Lung (tissue), 12 donors: ENCODE results near the gene WRNIP1. TPM values are rescaled to one million over a fixed set of nuclear protein-coding genes. Genes with fewer than 3 reads are reported as not detected.

Experiments
- ATAC-seq: fragments of 200-7000 bp; cut with Tn5 transposase; one replicate; pipeline ENCODE4 v1.9.1; 2020; ENCODE audit warnings: moderate number of reproducible peaks; ENCODE audit not compliant: insufficient read depth, low FRiP score
- DNase-seq, 3 donors: peaks; one replicate each; pipeline ENCODE4 v3.0.0-alpha.2; 2013 to 2017
- H3K27ac ChIP-seq, 2 donors: one replicate each; pipeline ENCODE4 v1.5.1; 2013; ENCODE audit warnings: mild to moderate bottlenecking in 2 of 2, moderate library complexity in 2 of 2, control low read depth in 1 of 2, inconsistent platforms in 1 of 2, low read depth in 1 of 2, low read length in 1 of 2
- H3K27me3 ChIP-seq, 3 donors: one replicate each; pipeline ENCODE4 v1.5.1; 2013; ENCODE audit warnings: low read length in 2 of 3; ENCODE audit not compliant: control insufficient read depth in 3 of 3, insufficient read depth in 3 of 3
- H3K36me3 ChIP-seq, 4 donors: one replicate each; pipeline ENCODE4 v1.5.1; 2013; ENCODE audit warnings: low read length in 4 of 4, mild to moderate bottlenecking in 1 of 4, moderate library complexity in 1 of 4; ENCODE audit not compliant: control insufficient read depth in 4 of 4, insufficient read depth in 4 of 4
- H3K4me1 ChIP-seq, 5 donors: one replicate each; pipeline ENCODE4 v1.5.1; 2013; ENCODE audit warnings: low read length in 5 of 5, mild to moderate bottlenecking in 2 of 5, moderate library complexity in 1 of 5; ENCODE audit not compliant: control insufficient read depth in 5 of 5, insufficient read depth in 5 of 5
- H3K4me3 ChIP-seq: one replicate; pipeline ENCODE4 v1.5.1; 2013; ENCODE audit warnings: mild to moderate bottlenecking, control low read depth, moderate library complexity
- H3K9ac ChIP-seq, 2 donors: one replicate each; pipeline ENCODE4 v1.5.1; 2013; ENCODE audit warnings: low read length in 2 of 2, control low read depth in 1 of 2; ENCODE audit not compliant: insufficient read depth in 1 of 2
- H3K9me3 ChIP-seq, 4 donors: one replicate each; pipeline ENCODE4 v1.5.1; 2013; ENCODE audit warnings: low read length in 3 of 4, mild to moderate bottlenecking in 1 of 4, moderate library complexity in 1 of 4; ENCODE audit not compliant: control insufficient read depth in 4 of 4, insufficient read depth in 3 of 4
- CTCF ChIP-seq: IDR thresholded peaks from 2 replicates; pipeline ENCODE4 v1.5.1; 2012; ENCODE audit warnings: mild to moderate bottlenecking; ENCODE audit errors: control extremely low read depth, extremely low read depth
- WGBS, 2 donors: extraction: QIAGEN DNeasy Blood & Tissue Kit; methylation state at CpG; one replicate each; pipeline ENCODE4 v1.1.7; 2013; 5-methylcytosine and 5-hydroxymethylcytosine counted together
- polyA plus RNA-seq, 2 donors: library from polyadenylated mRNA; stranded (reverse); fragments of 200-250 nt; gene quantifications; one replicate each; pipeline ENCODE4 v1.2.1, GENCODE V29; 2013
- total RNA-seq, 2 donors: library from RNA; depleted of rRNA in 1 of 2; stranded (reverse); fragments of >200 nt in 1 of 2; gene quantifications; one replicate each; pipeline ENCODE4 v1.2.1, GENCODE V29; 2014 to 2021
- donor health status: control.
- donor health status: control.
- donor health status: Bipolar disorder and iron deficiency.
- donor health status: healthy.
- donor health status: DM: yes; HTN: yes; CAD: no.

WRNIP1 gene
- total and polyA plus RNA-seq, 4 donors, result 36.8 to 56.0 (median 42.7) TPM

GRCh38 chr6:2802521-2803060, 37.4 kb downstream of the WRNIP1 start:
- DNase-seq (no peak), ATAC-seq (no peak)
- Histone ChIP-seq H3K9ac (no peak overlapping the region), H3K9me3 (no peaks in the 10 kb centered on the region), H3K27ac (no peak overlapping the region), H3K4me1 (peaks cover 0 to 34% (median 0%) of the 10 kb centered on the region in 5 donors), H3K36me3 (no peaks in the 10 kb centered on the region), H3K27me3 (no peaks in the 10 kb centered on the region), H3K4me3 (no peak overlapping the region)
- TF ChIP-seq CTCF, result no peak
- 94 to 95% methylated on average over 8 of the region's 8 CpGs for WGBS, 2 donors

GRCh38 chr6:2803731-2804429, 38.7 kb downstream of the WRNIP1 start:
- WGBS, 2 donors, result 73 to 85% methylated on average over 7 of the region's 7 CpGs
- H3K27ac ChIP-seq, result no peak overlapping the region
- peaks cover 0 to 29% (median 0%) of the 10 kb centered on the region in 5 donors for H3K4me1 ChIP-seq
- H3K27me3 ChIP-seq, result no peaks in the 10 kb centered on the region
- no peak for TF ChIP-seq CTCF
- H3K4me3 ChIP-seq, result no peak overlapping the region
- DNase-seq (no peak), ATAC-seq (no peak)
- H3K9me3 ChIP-seq, result no peaks in the 10 kb centered on the region
- no peak overlapping the region for H3K9ac ChIP-seq
- no peaks in the 10 kb centered on the region for H3K36me3 ChIP-seq

DNA sequence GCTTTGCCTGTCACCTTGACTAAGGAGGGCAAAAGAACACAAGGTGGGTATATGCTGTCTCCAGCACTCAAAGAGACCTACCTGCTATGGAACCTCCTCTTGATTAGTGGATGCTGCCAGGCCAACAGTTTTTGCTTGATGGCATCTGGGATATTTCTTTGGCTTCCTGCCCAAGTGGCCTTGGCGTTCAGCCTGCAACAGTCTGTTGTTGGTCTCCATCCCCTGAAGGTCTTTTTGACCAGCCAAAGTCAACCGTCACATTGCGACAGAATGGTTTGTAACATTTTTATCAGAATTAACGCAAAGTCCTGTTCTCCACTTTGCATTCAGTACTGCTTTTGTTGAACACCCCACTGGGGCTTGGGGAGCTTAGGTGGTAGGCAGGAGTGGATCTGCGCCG, 39.3 kb downstream of the WRNIP1 start:
- H3K4me3 ChIP-seq, result no peak overlapping the region
- no peak for ATAC-seq
- H3K4me1 ChIP-seq, result peaks cover 0 to 31% (median 0%) of the 10 kb centered on the region in 5 donors
- 52 to 68% methylated on average over 6 of the region's 6 CpGs for WGBS, 2 donors
- TF ChIP-seq CTCF, result no peak
- no peak for DNase-seq
- H3K27me3 ChIP-seq, result no peaks in the 10 kb centered on the region
- H3K27ac ChIP-seq, result no peak overlapping the region
- H3K9me3 ChIP-seq, result no peaks in the 10 kb centered on the region
- no peaks in the 10 kb centered on the region for H3K36me3 ChIP-seq
- no peak overlapping the region for H3K9ac ChIP-seq
